Measurements from ENCODE around the gene HAUS1. TPM values are rescaled to one million over a fixed set of nuclear protein-coding genes. Genes with fewer than 3 reads are reported as not detected.

The HAUS1 gene
- total and polyA plus RNA-seq, 2 of the 8 experiments (the other 6 are each of a cell fraction or from before 2014, with no cell fraction given) = 104 TPM

GRCh38 chr18:46095532-46095931, 8.7 kb upstream of the HAUS1 start (continued):
- TF ChIP-seq CHD7 (IDR thresholded peaks at IDR 0.05; ENCODE audit: insufficient replicate concordance, low read length) (no peak), CEBPB (IDR thresholded peaks at IDR 0.05; ENCODE audit: low read depth, low read length) (no peak), JUN (IDR thresholded peaks at IDR 0.05; ENCODE audit: low read depth, low read length) (no peak), YY1 (IDR thresholded peaks at IDR 0.05; ENCODE audit: low read depth, low read length) (no peak), CTBP2 (IDR thresholded peaks at IDR 0.05; ENCODE audit: borderline replicate concordance, insufficient read depth, insufficient read length, low read length) (no peak), SP1 (IDR thresholded peaks at IDR 0.05; ENCODE audit: low read depth, low read length) (no peak)
